GM12878 (cell line): ENCODE results near the gene PTGES2. TPM values are rescaled to one million over a fixed set of nuclear protein-coding genes. Genes with fewer than 3 reads are reported as not detected.

Experiments used
- ATAC-seq: fragments of 200-7000 bp; cut with Tn5 transposase; 3 replicates; pipeline ENCODE4 v1.9.1; 2020; ENCODE audit warnings: mild to moderate bottlenecking, moderate library complexity
- BruUV-seq: library from RNA; stranded (reverse); fragments of 400-500 nt; replicated peaks from 2 replicates; lab custom pipeline; 2021; lab: Mats Ljungman, UMichigan
- CTCF ChIA-PET: fragments of 300-600 bp; sonication (Branson Sonifier 250); formaldehyde crosslinking; extraction: SDS; loops from one replicate; lab custom pipeline; 2021; ENCODE audit warnings: inconsistent platforms; lab: Yijun Ruan, JAX
- POLR2A ChIA-PET: fragments of 350-600 bp; formaldehyde crosslinking; extraction: SDS; loops from one replicate; lab custom pipeline; 2021; ENCODE audit warnings: inconsistent platforms; lab: Charles Lee
- RAD21 ChIA-PET: fragments of 300-600 bp; sonication (Branson Sonifier 250); formaldehyde crosslinking; loops from one replicate; lab custom pipeline; 2023; ENCODE audit warnings: antibody characterized with exemption; ENCODE audit not compliant: unreplicated experiment; lab: Charles Lee
- SMC1A ChIA-PET: fragments of 300-600 bp; sonication (Branson Sonifier 250); formaldehyde crosslinking; loops from one replicate; lab custom pipeline; 2023; ENCODE audit not compliant: unreplicated experiment, uncharacterized antibody; lab: Charles Lee
- DNase-seq: peaks from one replicate; pipeline ENCODE4 v3.0.0-alpha.2; 2011; ENCODE audit warnings: low read depth, low spot score
- FAIRE-seq: peaks from 3 replicates; lab custom pipeline; 2011; peaks lifted over from hg19 to GRCh38; lab: Jason Lieb, UNC
- H2AFZ ChIP-seq: 2 replicates; pipeline ENCODE4 v1.6.0; 2011; ENCODE audit warnings: low read depth, low read length, control low read depth; ENCODE audit not compliant: control insufficient read depth
- H3K27ac ChIP-seq: 2 replicates; pipeline ENCODE4 v1.5.1; 2011; ENCODE audit warnings: control low read depth; ENCODE audit not compliant: control insufficient read depth, insufficient read depth
- H3K27me3 ChIP-seq, 2 experiments: replicated peaks in 1 of 2; 2 replicates each; pipeline versions ENCODE4 v1.6.0 to v1.6.1; 2011; ENCODE audit warnings: low read length in 1 of 2; ENCODE audit not compliant: control insufficient read depth in 2 of 2, insufficient read depth in 2 of 2
- H3K36me3 ChIP-seq, 2 experiments: 2 replicates each; pipeline ENCODE4 v1.5.1; 2011; ENCODE audit warnings: low read length in 1 of 2; ENCODE audit not compliant: control insufficient read depth in 2 of 2, insufficient read depth in 2 of 2
- H3K4me1 ChIP-seq: 2 replicates; pipeline ENCODE4 v1.6.1; 2011; ENCODE audit warnings: mild to moderate bottlenecking, low read length, moderate library complexity, mixed read lengths; ENCODE audit not compliant: control insufficient read depth, insufficient read depth
- H3K4me2 ChIP-seq: 2 replicates; pipeline ENCODE4 v1.6.0; 2011; ENCODE audit warnings: control low read depth; ENCODE audit not compliant: control insufficient read depth, insufficient read depth
- H3K4me3 ChIP-seq: fragments of 200-600 bp; sonication (generic); 2 replicates; pipeline ENCODE4 v1.5.1; 2016
- H3K79me2 ChIP-seq: 2 replicates; pipeline ENCODE4 v1.6.0; 2011; ENCODE audit warnings: low read length; ENCODE audit not compliant: control insufficient read depth, insufficient read depth
- H3K9ac ChIP-seq: 2 replicates; pipeline ENCODE4 v1.8.0; 2011; ENCODE audit warnings: low read length, control low read depth, mixed read lengths; ENCODE audit not compliant: control insufficient read depth, insufficient read depth
- H3K9me3 ChIP-seq: replicated peaks from 3 replicates; pipeline ENCODE4 v1.5.1; 2011; ENCODE audit warnings: mild to moderate bottlenecking, low read length; ENCODE audit not compliant: control insufficient read depth, insufficient read depth
- H4K20me1 ChIP-seq: 2 replicates; pipeline ENCODE4 v1.6.0; 2011; ENCODE audit not compliant: control insufficient read depth, insufficient read depth
- CREM ChIP-seq: IDR thresholded peaks from 2 replicates; pipeline ENCODE4 v1.6.1; 2014; ENCODE audit warnings: antibody characterized with exemption, low read depth
- E2F8 ChIP-seq: fragments of 450-650 bp; IDR thresholded peaks from 2 replicates; pipeline ENCODE4 v1.6.1; 2018; ENCODE audit warnings: mild to moderate bottlenecking, low read depth, moderate library complexity; ENCODE audit not compliant: partially characterized antibody
- WGBS: methylation state at CpG from one replicate; pipeline ENCODE4 v1.1.6; 2016; ENCODE audit warnings: low lambda C conversion rate; ENCODE audit not compliant: insufficient replicate concordance, insufficient coverage; ENCODE audit errors: missing lambda C conversion rate; 5-methylcytosine and 5-hydroxymethylcytosine counted together
- in situ Hi-C: fragments of 300-500 bp; cut with MboI; formaldehyde crosslinking; loops from 9 replicates; pipeline ENCODE4 v1.14.3; 2018; ENCODE audit warnings: mixed read lengths
- intact Hi-C: fragments of 100-400 bp; cut with micrococcal nuclease; formaldehyde crosslinking; loops from one replicate; pipeline ENCODE4 v1.14.2; 2022; ENCODE audit not compliant: unreplicated experiment
- polyA plus RNA-seq, 11 experiments: library from polyadenylated mRNA; depleted of rRNA in 4 of 11; unstranded in 6 of 11; stranded (reverse) in 5 of 11; fragments of >200 nt; fragmentation: Nextera tagmentation in 4 of 11; fragmentation: Illumina TruSeq in 1 of 11; extraction: Ambion mirVana in 4 of 11; extraction: Trizol in 1 of 11; gene quantifications; 1 replicate in 1 of 11; 2 replicates in 10 of 11; pipeline versions ENCODE4 v1.2.1 to v1.2.3, GENCODE V29; 2011 to 2016; ENCODE audit warnings: inconsistent platforms in 2 of 11, missing spikeins in 2 of 11, low read depth in 1 of 11
- total RNA-seq, 4 experiments: library from RNA; depleted of rRNA in 3 of 4; stranded (reverse); fragments of >200 nt in 3 of 4; fragmentation: Illumina TruSeq in 1 of 4; extraction: Trizol in 1 of 4; gene quantifications; 2 replicates each; pipeline versions ENCODE4 v1.2.1 to v1.2.3, GENCODE V29; 2013 to 2021
- TF ChIP-seq, protein P1 (sequence below): fragments of 450-650 bp; IDR thresholded peaks from 2 replicates; pipeline ENCODE4 v1.6.1; 2017; ENCODE audit warnings: low read depth, mild to moderate bottlenecking, moderate library complexity

Gene PTGES2
- total and polyA plus RNA-seq, 10 of the 15 experiments (the other 5 are each of a cell fraction or from before 2014, with no cell fraction given), result 2.1 to 141 (median 99.1) TPM

DNA sequence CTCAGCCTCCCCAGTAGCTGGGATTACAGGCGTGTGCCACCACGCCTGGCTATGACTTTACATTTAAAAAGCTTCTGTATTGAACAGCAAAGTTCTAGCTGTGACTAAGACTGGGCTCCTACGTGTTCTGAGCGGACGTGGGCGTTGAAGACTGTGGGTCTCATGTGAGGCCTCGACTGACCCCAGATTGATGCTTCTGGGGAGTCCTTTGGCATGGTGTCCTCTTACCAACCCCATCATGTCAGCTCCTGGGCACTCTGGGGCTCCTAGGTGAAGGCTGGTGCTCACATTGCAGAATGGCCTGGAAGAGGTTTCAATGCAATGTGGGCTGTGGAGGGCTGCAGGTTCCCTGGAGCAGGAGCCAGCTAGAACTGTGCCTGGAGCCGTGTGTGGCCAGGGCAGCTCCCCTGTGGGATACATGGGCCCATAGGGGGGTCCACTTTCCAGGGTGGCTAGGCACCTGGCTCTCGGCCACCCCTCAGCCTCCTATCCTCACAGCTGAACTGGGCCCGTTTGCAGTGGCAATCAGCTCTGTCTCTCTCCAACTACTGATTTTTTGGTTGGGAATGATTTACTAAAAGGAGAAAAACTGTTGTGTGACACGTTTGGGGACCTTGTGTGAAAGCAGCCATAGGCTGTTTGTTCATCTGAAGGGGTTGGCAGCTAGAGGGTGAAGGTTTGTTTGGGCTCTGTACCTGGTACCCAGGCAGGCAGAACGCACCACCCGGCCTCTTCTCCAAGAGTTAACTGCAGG is 29.8 kb downstream of the PTGES2 start:
- DNase-seq (no peak), ATAC-seq (no peak), FAIRE-seq (no peak)
- TF ChIP-seq, protein P1, sequence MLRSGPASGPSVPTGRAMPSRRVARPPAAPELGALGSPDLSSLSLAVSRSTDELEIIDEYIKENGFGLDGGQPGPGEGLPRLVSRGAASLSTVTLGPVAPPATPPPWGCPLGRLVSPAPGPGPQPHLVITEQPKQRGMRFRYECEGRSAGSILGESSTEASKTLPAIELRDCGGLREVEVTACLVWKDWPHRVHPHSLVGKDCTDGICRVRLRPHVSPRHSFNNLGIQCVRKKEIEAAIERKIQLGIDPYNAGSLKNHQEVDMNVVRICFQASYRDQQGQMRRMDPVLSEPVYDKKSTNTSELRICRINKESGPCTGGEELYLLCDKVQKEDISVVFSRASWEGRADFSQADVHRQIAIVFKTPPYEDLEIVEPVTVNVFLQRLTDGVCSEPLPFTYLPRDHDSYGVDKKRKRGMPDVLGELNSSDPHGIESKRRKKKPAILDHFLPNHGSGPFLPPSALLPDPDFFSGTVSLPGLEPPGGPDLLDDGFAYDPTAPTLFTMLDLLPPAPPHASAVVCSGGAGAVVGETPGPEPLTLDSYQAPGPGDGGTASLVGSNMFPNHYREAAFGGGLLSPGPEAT, result no peak
- TF ChIP-seq CREM, result no peak
- TF ChIP-seq E2F8, result no peak
- Histone ChIP-seq H3K9me3 (no peaks in the 10 kb centered on the region), H3K27me3 (no peaks in the 10 kb centered on the region), H4K20me1 (peaks cover 3% of the 10 kb centered on the region; the same call in 1 of the 2 replicates), H3K9ac (no peak overlapping the region), H3K4me3 (no peak overlapping the region), H3K4me2 (no peak overlapping the region), H3K36me3 (peaks cover 12 to 23% of the 10 kb centered on the region in 2 experiments; a peak in 3 of 4 replicates), H3K27ac (no peak overlapping the region), H2AFZ (no peak overlapping the region), H3K79me2 (peaks cover 24% of the 10 kb centered on the region), H3K4me1 (peaks cover 22% of the 10 kb centered on the region)
- ChIA-PET CTCF (interaction anchor here (0.9 to 2.3 kb wide), 5 partner anchors 18 to 408 kb away, joined by 3 to 10 read pairs (median 3); no protein-coding TSS in a partner anchor), RAD21 (no interaction called here), POLR2A (interaction anchor here (1.0 kb wide), 2 partner anchors 9 to 34 kb away, joined by 3 read pairs; no protein-coding TSS in a partner anchor), SMC1A (no interaction called here)
- in situ Hi-C loops (no loop called here), intact Hi-C loops (no loop called here)
- WGBS, result 80% methylated on average over 13 of the region's 13 CpGs
- BruUV-seq, result no TSS peak
